Mesothelial cell of epicardium (in vitro differentiated cells): ENCODE results near the gene PFDN2. TPM values are rescaled to one million over a fixed set of nuclear protein-coding genes. Genes with fewer than 3 reads are reported as not detected.

Experiments used
- DNase-seq, 2 experiments: peaks; one replicate each; pipeline ENCODE4 v3.0.0; 2021; ENCODE audit warnings: low spot score in 2 of 2; ENCODE audit not compliant: unreplicated experiment in 2 of 2
- H3K27ac Mint-ChIP-seq: 2 replicates; pipeline ENCODE4 v1.8.0; 2021; ENCODE audit warnings: mixed read lengths
- H3K27me3 Mint-ChIP-seq: 2 replicates; pipeline ENCODE4 v1.8.0; 2021; ENCODE audit warnings: low read depth, mixed read lengths
- H3K36me3 Mint-ChIP-seq: 2 replicates; pipeline ENCODE4 v1.8.0; 2021; ENCODE audit warnings: mixed read lengths
- H3K4me1 Mint-ChIP-seq: 2 replicates; pipeline ENCODE4 v1.8.0; 2021; ENCODE audit warnings: mixed read lengths
- H3K4me3 Mint-ChIP-seq: 2 replicates; pipeline ENCODE4 v1.8.0; 2021; ENCODE audit warnings: mild to moderate bottlenecking, moderate library complexity, mixed read lengths
- H3K9me3 Mint-ChIP-seq: 2 replicates; pipeline ENCODE4 v1.8.0; 2021; ENCODE audit warnings: mixed read lengths
- CTCF ChIP-seq: fragments of 200-600 bp; sonication (generic); IDR thresholded peaks from one replicate; pipeline ENCODE4 v1.5.0; 2021; ENCODE audit warnings: antibody characterized with exemption; ENCODE audit not compliant: unreplicated experiment
- total RNA-seq: library from RNA; stranded (reverse); gene quantifications from 3 replicates; pipeline ENCODE4 v1.2.1, GENCODE V29; 2021

The PFDN2 gene
- total RNA-seq, 1 donor from 2014 or later: 49.7 TPM

GRCh38 chr1:161153176-161153575 is 35.3 kb upstream of the PFDN2 start:
- no peaks in the 10 kb centered on the region for H3K9me3 Mint-ChIP-seq
- peak overlapping the region; percentile 99 for H3K4me3 Mint-ChIP-seq
- peaks cover 11% of the 10 kb centered on the region for H3K36me3 Mint-ChIP-seq
- H3K27ac Mint-ChIP-seq: peak overlapping the region; percentile 99
- H3K4me1 Mint-ChIP-seq: peaks cover 10% of the 10 kb centered on the region
- TF ChIP-seq CTCF: no peak
- no peak for DNase-seq
- H3K27me3 Mint-ChIP-seq: no peaks in the 10 kb centered on the region

GRCh38 chr1:161145832-161146231 is 28.0 kb upstream of the PFDN2 start:
- H3K27ac Mint-ChIP-seq: no peak overlapping the region

GRCh38 chr1:161140755-161141400 is 23.0 kb upstream of the PFDN2 start:
- no peak for DNase-seq
- H3K9me3 Mint-ChIP-seq: no peaks in the 10 kb centered on the region
- H3K36me3 Mint-ChIP-seq: peaks cover under 1% of the 10 kb centered on the region
- no peaks in the 10 kb centered on the region for H3K27me3 Mint-ChIP-seq
- peaks cover 18% of the 10 kb centered on the region for H3K4me1 Mint-ChIP-seq
- no peak for TF ChIP-seq CTCF
- no peak overlapping the region for H3K27ac Mint-ChIP-seq
- H3K4me3 Mint-ChIP-seq: no peak overlapping the region

More at GRCh38 chr1:161145832-161146231, 28.0 kb upstream of the PFDN2 start:
- Mint-ChIP-seq H3K27me3 (no peaks in the 10 kb centered on the region), H3K36me3 (no peaks in the 10 kb centered on the region), H3K4me1 (no peaks in the 10 kb centered on the region), H3K4me3 (no peak overlapping the region), H3K9me3 (no peaks in the 10 kb centered on the region)
- no peak for DNase-seq
- TF ChIP-seq CTCF: no peak

GRCh38 chr1:161139766-161140165 is 21.9 kb upstream of the PFDN2 start:
- no peaks in the 10 kb centered on the region for H3K9me3 Mint-ChIP-seq
- no peak for DNase-seq
- peaks cover 4% of the 10 kb centered on the region for H3K36me3 Mint-ChIP-seq
- no peaks in the 10 kb centered on the region for H3K27me3 Mint-ChIP-seq
- H3K4me1 Mint-ChIP-seq: peaks cover 19% of the 10 kb centered on the region
- peak; percentile 45 for TF ChIP-seq CTCF
- H3K4me3 Mint-ChIP-seq: no peak overlapping the region
- H3K27ac Mint-ChIP-seq: no peak overlapping the region

GRCh38 chr1:161138431-161138830 is 20.6 kb upstream of the PFDN2 start:
- H3K9me3 Mint-ChIP-seq: no peaks in the 10 kb centered on the region
- DNase-seq: no peak
- no peak overlapping the region for H3K4me3 Mint-ChIP-seq
- H3K36me3 Mint-ChIP-seq: peaks cover 4% of the 10 kb centered on the region
- H3K27ac Mint-ChIP-seq: peak overlapping the region; percentile 55
- peaks cover 19% of the 10 kb centered on the region for H3K4me1 Mint-ChIP-seq
- no peak for TF ChIP-seq CTCF
- no peaks in the 10 kb centered on the region for H3K27me3 Mint-ChIP-seq

GRCh38 chr1:161137881-161138280 is 20.0 kb upstream of the PFDN2 start:
- H3K27ac Mint-ChIP-seq: no peak overlapping the region
- H3K27me3 Mint-ChIP-seq: no peaks in the 10 kb centered on the region

More at GRCh38 chr1:161137881-161138280, 20.0 kb upstream of the PFDN2 start:
- TF ChIP-seq CTCF: no peak
- Mint-ChIP-seq H3K4me1 (peaks cover 19% of the 10 kb centered on the region), H3K9me3 (no peaks in the 10 kb centered on the region), H3K4me3 (no peak overlapping the region), H3K36me3 (peaks cover 4% of the 10 kb centered on the region)
- no peak for DNase-seq
